Measurements from ENCODE around the gene ZNF600.
A peak's percentile ranks its signal among the peaks of the same experiment; 100 is the strongest.

DNA sequence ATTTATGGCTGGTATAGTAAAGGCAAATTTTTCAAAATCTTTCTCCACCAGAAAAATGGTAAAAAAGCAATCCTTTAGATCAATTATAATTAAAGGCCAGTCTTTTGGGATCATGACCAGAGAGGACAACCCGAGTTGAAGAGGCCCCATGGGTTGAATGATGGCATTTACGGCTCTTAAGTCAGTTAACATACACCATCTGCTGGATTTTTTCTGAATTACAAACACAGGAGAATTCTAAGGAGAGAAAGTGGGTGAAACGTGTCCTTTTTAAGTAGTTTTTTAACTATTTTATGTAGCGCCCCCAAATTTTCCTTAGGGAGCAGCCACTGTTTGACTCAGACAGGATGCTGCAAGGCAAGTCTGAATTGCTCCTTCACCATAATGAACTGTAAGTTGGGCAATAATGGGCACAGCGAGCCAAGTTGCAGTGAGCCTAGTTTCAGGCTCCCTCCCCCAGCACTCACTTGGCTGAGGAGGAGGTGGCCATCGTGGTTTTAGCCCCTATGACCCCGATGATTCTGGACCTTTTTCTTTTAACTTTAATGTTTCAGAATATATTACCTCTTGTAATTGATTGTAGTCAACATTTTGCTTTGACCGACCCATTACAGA is 38.1 kb downstream of the ZNF600 start:
- TF ChIP-seq, protein P1, sequence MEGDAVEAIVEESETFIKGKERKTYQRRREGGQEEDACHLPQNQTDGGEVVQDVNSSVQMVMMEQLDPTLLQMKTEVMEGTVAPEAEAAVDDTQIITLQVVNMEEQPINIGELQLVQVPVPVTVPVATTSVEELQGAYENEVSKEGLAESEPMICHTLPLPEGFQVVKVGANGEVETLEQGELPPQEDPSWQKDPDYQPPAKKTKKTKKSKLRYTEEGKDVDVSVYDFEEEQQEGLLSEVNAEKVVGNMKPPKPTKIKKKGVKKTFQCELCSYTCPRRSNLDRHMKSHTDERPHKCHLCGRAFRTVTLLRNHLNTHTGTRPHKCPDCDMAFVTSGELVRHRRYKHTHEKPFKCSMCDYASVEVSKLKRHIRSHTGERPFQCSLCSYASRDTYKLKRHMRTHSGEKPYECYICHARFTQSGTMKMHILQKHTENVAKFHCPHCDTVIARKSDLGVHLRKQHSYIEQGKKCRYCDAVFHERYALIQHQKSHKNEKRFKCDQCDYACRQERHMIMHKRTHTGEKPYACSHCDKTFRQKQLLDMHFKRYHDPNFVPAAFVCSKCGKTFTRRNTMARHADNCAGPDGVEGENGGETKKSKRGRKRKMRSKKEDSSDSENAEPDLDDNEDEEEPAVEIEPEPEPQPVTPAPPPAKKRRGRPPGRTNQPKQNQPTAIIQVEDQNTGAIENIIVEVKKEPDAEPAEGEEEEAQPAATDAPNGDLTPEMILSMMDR (IDR thresholded peaks at IDR 0.05): peak in 3 of 4 experiments; percentile 39 to 41 (median 41)
- no peak for TF ChIP-seq POLR2A (IDR thresholded peaks at IDR 0.05)
- TF ChIP-seq EP300 (IDR thresholded peaks at IDR 0.05): no peak
- no peak for TF ChIP-seq POLR2AphosphoS5 (IDR thresholded peaks at IDR 0.05)
